Stimulated activated CD4-positive, alpha-beta T cell treated with anti-CD3 and anti-CD28 coated beads, Interleukin-12 subunit alpha, Interleukin-12 subunit beta, amount 100 ng/mL, for 48 hours (primary cell): ENCODE data around the gene ZNF576.
"Not testable (repeated sequence)": the region's sequence is repeated elsewhere in the genome, so short reads cannot be mapped to it uniquely, and the experiment has no call there.

ENCODE experiments used
- DNase-seq, 3 donors: peaks; one replicate each; pipeline ENCODE4 v3.0.0-alpha.2; 2020; ENCODE audit warnings: low read depth in 2 of 3, low spot score in 1 of 3

The ZNF576 gene

GRCh38 chr19:43650276-43650675 is 53.9 kb downstream of the ZNF576 start:
- DNase-seq: not testable (repeated sequence)
